Lower lobe of right lung (tissue), 2 donors: ENCODE results near the gene EED. TPM values are rescaled to one million over a fixed set of nuclear protein-coding genes. Genes with fewer than 3 reads are reported as not detected.
"Not testable (repeated sequence)": the region's sequence is repeated elsewhere in the genome, so short reads cannot be mapped to it uniquely, and the experiment has no call there.

ENCODE experiments used
- ATAC-seq, 2 donors: fragments of 200-7000 bp; cut with Tn5 transposase; one replicate each; pipeline ENCODE4 v1.9.1; 2020 to 2022; ENCODE audit warnings: mild to moderate bottlenecking in 2 of 2, moderate library complexity in 2 of 2
- DNase-seq: peaks from one replicate; pipeline ENCODE4 v3.0.0-alpha.2; 2020
- H3K27ac ChIP-seq: fragments of 200-600 bp; one replicate; pipeline ENCODE4 v1.8.0; 2022
- H3K27me3 ChIP-seq: fragments of 200-600 bp; one replicate; pipeline ENCODE4 v1.8.0; 2022; ENCODE audit warnings: low read depth
- H3K36me3 ChIP-seq: fragments of 200-600 bp; one replicate; pipeline ENCODE4 v1.8.0; 2022; ENCODE audit warnings: mild to moderate bottlenecking
- H3K4me1 ChIP-seq: fragments of 200-600 bp; one replicate; pipeline ENCODE4 v1.8.0; 2022
- H3K4me3 ChIP-seq: fragments of 200-600 bp; one replicate; pipeline ENCODE4 v1.8.0; 2022; ENCODE audit warnings: mild to moderate bottlenecking
- H3K9me3 ChIP-seq: fragments of 200-600 bp; one replicate; pipeline ENCODE4 v1.8.0; 2022
- intact Hi-C: fragments of 100-400 bp; cut with DNase I; formaldehyde crosslinking; loops from one replicate; pipeline ENCODE4 v1.11.0; 2022
- total RNA-seq: library from RNA; stranded (reverse); fragmentation: NEBNext Ultra II Directional; extraction: Animal tissue kit (Norgen Biotek cat#: 25700); gene quantifications from one replicate; pipeline ENCODE4 v1.2.1, GENCODE V29; 2021
- TF ChIP-seq, protein P1 (sequence below): fragments of 200-600 bp; IDR thresholded peaks from one replicate; pipeline ENCODE4 v1.8.0; 2022; ENCODE audit warnings: antibody characterized with exemption, mild to moderate bottlenecking
- donor health status: DM: no; HTN: yes; CAD: no; lungs with severe emphysema.

EED gene
- total RNA-seq, 1 donor from 2014 or later: 21.0 TPM

DNA sequence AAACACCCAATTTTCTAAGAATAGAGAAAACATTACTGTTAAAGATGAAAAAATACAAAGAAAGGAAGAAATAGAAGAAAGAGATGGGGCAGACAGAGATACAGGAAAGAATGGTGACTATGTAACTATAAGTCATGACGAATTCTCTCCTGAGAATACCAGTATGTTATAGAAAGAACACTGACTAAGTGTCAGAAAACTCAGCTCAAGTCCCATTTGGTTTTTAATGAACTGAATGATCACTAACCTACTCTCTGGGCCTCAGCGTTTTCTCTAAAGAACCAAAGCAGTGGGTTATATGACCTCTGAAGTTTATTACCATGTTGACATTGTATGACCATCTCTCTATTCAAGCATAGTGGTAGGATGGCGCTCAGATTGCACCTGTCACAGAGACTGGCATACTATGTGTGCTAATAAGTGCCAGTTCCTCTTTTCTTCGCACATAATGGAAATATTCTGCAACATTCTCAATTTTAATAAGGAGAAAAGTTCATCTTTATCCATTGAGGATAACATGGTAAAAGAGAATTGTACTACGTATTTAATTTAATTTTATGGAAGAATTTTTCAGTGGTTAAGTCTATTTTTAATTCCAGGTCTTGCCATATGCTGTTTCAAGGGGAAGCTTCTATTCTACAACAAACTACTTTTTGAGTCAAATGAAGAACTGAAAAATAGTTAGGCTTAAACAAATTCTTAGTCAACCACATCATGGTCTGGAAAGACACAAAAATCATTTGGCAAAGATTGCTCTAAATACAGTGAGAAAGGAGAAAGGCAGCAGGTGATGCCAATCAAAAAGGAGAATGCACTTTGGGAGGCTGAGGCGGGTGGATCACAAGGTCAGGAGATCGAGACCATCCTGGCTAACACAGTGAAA, 25.0 kb upstream of the EED start:
- Histone ChIP-seq H3K27me3 (no peaks in the 10 kb centered on the region), H3K4me3 (no peak overlapping the region), H3K36me3 (no peaks in the 10 kb centered on the region), H3K9me3 (no peaks in the 10 kb centered on the region), H3K4me1 (peaks cover 14% of the 10 kb centered on the region), H3K27ac (no peak overlapping the region)
- DNase-seq (no peak), ATAC-seq (peak in 1 of 2 donors; percentile 31)
- intact Hi-C loops: no loop called here
- TF ChIP-seq, protein P1, sequence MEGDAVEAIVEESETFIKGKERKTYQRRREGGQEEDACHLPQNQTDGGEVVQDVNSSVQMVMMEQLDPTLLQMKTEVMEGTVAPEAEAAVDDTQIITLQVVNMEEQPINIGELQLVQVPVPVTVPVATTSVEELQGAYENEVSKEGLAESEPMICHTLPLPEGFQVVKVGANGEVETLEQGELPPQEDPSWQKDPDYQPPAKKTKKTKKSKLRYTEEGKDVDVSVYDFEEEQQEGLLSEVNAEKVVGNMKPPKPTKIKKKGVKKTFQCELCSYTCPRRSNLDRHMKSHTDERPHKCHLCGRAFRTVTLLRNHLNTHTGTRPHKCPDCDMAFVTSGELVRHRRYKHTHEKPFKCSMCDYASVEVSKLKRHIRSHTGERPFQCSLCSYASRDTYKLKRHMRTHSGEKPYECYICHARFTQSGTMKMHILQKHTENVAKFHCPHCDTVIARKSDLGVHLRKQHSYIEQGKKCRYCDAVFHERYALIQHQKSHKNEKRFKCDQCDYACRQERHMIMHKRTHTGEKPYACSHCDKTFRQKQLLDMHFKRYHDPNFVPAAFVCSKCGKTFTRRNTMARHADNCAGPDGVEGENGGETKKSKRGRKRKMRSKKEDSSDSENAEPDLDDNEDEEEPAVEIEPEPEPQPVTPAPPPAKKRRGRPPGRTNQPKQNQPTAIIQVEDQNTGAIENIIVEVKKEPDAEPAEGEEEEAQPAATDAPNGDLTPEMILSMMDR: no peak

GRCh38 chr11:86220653-86221052, 23.9 kb upstream of the EED start:
- intact Hi-C loops: no loop called here
- Histone ChIP-seq H3K36me3 (no peaks in the 10 kb centered on the region), H3K4me1 (peaks cover 14% of the 10 kb centered on the region), H3K4me3 (no peak overlapping the region), H3K9me3 (no peaks in the 10 kb centered on the region), H3K27ac (no peak overlapping the region), H3K27me3 (no peaks in the 10 kb centered on the region)
- TF ChIP-seq, protein P1: no peak
- no peak for ATAC-seq
- DNase-seq: no peak

DNA sequence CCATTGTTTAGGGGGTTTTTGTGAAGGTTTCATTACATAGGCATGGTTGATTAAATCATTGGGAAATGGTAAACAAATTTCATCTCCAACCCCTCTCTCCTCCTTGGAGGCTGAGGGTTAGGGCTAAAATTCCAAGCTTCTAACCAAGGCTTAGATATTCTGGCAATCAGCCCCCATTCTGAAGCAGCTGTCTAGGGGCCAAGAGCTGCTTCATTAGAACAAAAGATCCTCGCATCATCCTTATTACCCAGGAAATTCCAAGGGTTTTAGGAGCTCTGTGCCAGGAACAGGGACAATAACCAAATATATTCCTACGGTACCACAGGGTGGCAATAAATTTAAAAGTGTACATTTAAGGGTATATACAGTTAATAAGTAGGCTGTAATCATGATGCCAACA, 22.5 kb upstream of the EED start:
- Histone ChIP-seq H3K9me3 (no peaks in the 10 kb centered on the region), H3K27me3 (no peaks in the 10 kb centered on the region), H3K4me1 (peaks cover 14% of the 10 kb centered on the region), H3K4me3 (no peak overlapping the region), H3K36me3 (no peaks in the 10 kb centered on the region), H3K27ac (no peak overlapping the region)
- intact Hi-C loops: no loop called here
- TF ChIP-seq, protein P1: no peak
- no peak for DNase-seq
- no peak for ATAC-seq

- H3K4me1 ChIP-seq, H3K36me3 ChIP-seq, DNase-seq, intact Hi-C loops, H3K27me3 ChIP-seq, ATAC-seq, H3K9me3 ChIP-seq, H3K27ac ChIP-seq, H3K4me3 ChIP-seq: not testable (repeated sequence)
Observed at GRCh38 chr11:86224575-86224974, 20.0 kb upstream of the EED start.

- H3K27me3 ChIP-seq, ATAC-seq, H3K27ac ChIP-seq, H3K36me3 ChIP-seq, H3K4me1 ChIP-seq, H3K9me3 ChIP-seq, DNase-seq, H3K4me3 ChIP-seq, intact Hi-C loops: not testable (repeated sequence)
Observed at GRCh38 chr11:86225344-86225743, 19.2 kb upstream of the EED start.

- no peaks in the 10 kb centered on the region for H3K4me1 ChIP-seq
- TF ChIP-seq, protein P1: no peak
- H3K4me3 ChIP-seq: no peak overlapping the region
- H3K27ac ChIP-seq: no peak overlapping the region
- H3K27me3 ChIP-seq: no peaks in the 10 kb centered on the region
- no peaks in the 10 kb centered on the region for H3K9me3 ChIP-seq
- no peak for DNase-seq
- intact Hi-C loops: no loop called here
- no peaks in the 10 kb centered on the region for H3K36me3 ChIP-seq
- no peak for ATAC-seq
Observed at GRCh38 chr11:86228269-86229038, 16.1 kb upstream of the EED start.

DNA sequence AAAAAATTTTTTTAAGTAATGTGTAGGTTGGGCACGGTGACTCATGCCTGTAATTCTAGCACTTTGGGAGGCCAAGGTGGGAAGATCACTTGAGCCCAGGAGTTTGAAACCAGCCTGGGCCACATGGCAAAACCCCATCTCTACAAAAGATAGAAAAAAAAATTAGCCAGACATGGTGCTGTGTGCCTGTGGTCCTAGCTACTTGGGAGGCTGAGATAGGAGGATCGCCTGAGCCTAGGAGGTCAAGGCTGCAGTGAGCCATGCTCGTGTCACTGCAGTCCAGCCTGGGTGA, 15.6 kb upstream of the EED start:
- H3K36me3 ChIP-seq, H3K27ac ChIP-seq, H3K27me3 ChIP-seq, H3K4me3 ChIP-seq, DNase-seq, H3K9me3 ChIP-seq, H3K4me1 ChIP-seq, ATAC-seq, intact Hi-C loops: not testable (repeated sequence)
